H9 (cell line): ENCODE results near the gene SLC44A2. TPM values are rescaled to one million over a fixed set of nuclear protein-coding genes. Genes with fewer than 3 reads are reported as not detected.

ENCODE experiments used
- DNase-seq: peaks from one replicate; pipeline ENCODE4 v3.0.0-alpha.2; 2017
- H2AFZ ChIP-seq: one replicate; pipeline ENCODE4 v1.6.1; 2013; ENCODE audit warnings: mild to moderate bottlenecking, low read length, control low read depth, moderate library complexity
- H2AK5ac ChIP-seq: 2 replicates; pipeline ENCODE4 v1.6.1; 2013; ENCODE audit warnings: low read length, control low read depth, mixed read lengths; ENCODE audit not compliant: insufficient read length
- H2BK120ac ChIP-seq: one replicate; pipeline ENCODE4 v1.6.1; 2013; ENCODE audit warnings: low read depth, mild to moderate bottlenecking, low read length, control low read depth, inconsistent platforms; ENCODE audit not compliant: poor library complexity, severe bottlenecking
- H2BK12ac ChIP-seq: 2 replicates; pipeline ENCODE4 v1.6.1; 2013; ENCODE audit warnings: low read length, control low read depth, mixed read lengths, low read depth; ENCODE audit not compliant: insufficient read length
- H2BK15ac ChIP-seq: 2 replicates; pipeline ENCODE4 v1.6.1; 2013; ENCODE audit warnings: low read depth, low read length, control low read depth
- H2BK20ac ChIP-seq: one replicate; pipeline ENCODE4 v1.6.1; 2013; ENCODE audit warnings: low read depth, mild to moderate bottlenecking, low read length, control low read depth, inconsistent platforms; ENCODE audit not compliant: poor library complexity, severe bottlenecking
- H2BK5ac ChIP-seq: 2 replicates; pipeline ENCODE4 v1.6.1; 2013; ENCODE audit warnings: low read length, control low read depth, mixed read lengths; ENCODE audit not compliant: insufficient read length
- H3K14ac ChIP-seq: 2 replicates; pipeline ENCODE4 v1.6.1; 2013; ENCODE audit warnings: low read length, control low read depth; ENCODE audit not compliant: insufficient read depth
- H3K18ac ChIP-seq: 2 replicates; pipeline ENCODE4 v1.6.1; 2013; ENCODE audit warnings: low read depth, mild to moderate bottlenecking, mixed read lengths, low read length, control low read depth; ENCODE audit not compliant: insufficient read length
- H3K23ac ChIP-seq: 2 replicates; pipeline ENCODE4 v1.6.1; 2013; ENCODE audit warnings: low read length, control low read depth, mixed read lengths, low read depth; ENCODE audit not compliant: insufficient read length
- H3K23me2 ChIP-seq: 2 replicates; pipeline ENCODE4 v1.6.1; 2013; ENCODE audit warnings: low read depth, mild to moderate bottlenecking, mixed read lengths, low read length, control low read depth; ENCODE audit not compliant: insufficient read length, poor library complexity, severe bottlenecking
- H3K27ac ChIP-seq: 2 replicates; pipeline ENCODE4 v1.5.1; 2013; ENCODE audit warnings: low read length, control low read depth, mixed read lengths, low read depth; ENCODE audit not compliant: insufficient read length
- H3K27me3 ChIP-seq: 2 replicates; pipeline ENCODE4 v1.6.1; 2013; ENCODE audit warnings: low read length, control low read depth, inconsistent platforms; ENCODE audit not compliant: insufficient read depth
- H3K4ac ChIP-seq: 2 replicates; pipeline ENCODE4 v1.6.1; 2013; ENCODE audit warnings: low read depth, mild to moderate bottlenecking, control low read depth, inconsistent platforms, low read length, moderate library complexity
- H3K4me1 ChIP-seq: 2 replicates; pipeline ENCODE4 v1.6.1; 2013; ENCODE audit warnings: low read length, control low read depth, inconsistent platforms; ENCODE audit not compliant: insufficient read depth
- H3K4me2 ChIP-seq: 2 replicates; pipeline ENCODE4 v1.6.1; 2013; ENCODE audit warnings: low read length, control low read depth, mixed read lengths; ENCODE audit not compliant: insufficient read length, insufficient read depth
- H3K56ac ChIP-seq: 2 replicates; pipeline ENCODE4 v1.6.1; 2013; ENCODE audit warnings: low read depth, mild to moderate bottlenecking, mixed read lengths, low read length, control low read depth; ENCODE audit not compliant: insufficient read length
- H3K79me1 ChIP-seq: 2 replicates; pipeline ENCODE4 v1.6.1; 2013; ENCODE audit warnings: low read depth, mild to moderate bottlenecking, moderate library complexity, low read length, control low read depth, inconsistent platforms; ENCODE audit not compliant: insufficient read depth, poor library complexity, severe bottlenecking
- H3K79me2 ChIP-seq: 2 replicates; pipeline ENCODE4 v1.6.1; 2013; ENCODE audit warnings: low read length, control low read depth, inconsistent platforms; ENCODE audit not compliant: insufficient read depth
- H3K9ac ChIP-seq: 2 replicates; pipeline ENCODE4 v1.6.1; 2013; ENCODE audit warnings: low read length, control low read depth, mixed read lengths; ENCODE audit not compliant: insufficient read length; ENCODE audit errors: extremely low read depth
- H3K9me3 ChIP-seq: one replicate; pipeline ENCODE4 v1.6.1; 2013; ENCODE audit warnings: low read depth, low read length, inconsistent platforms; ENCODE audit not compliant: control insufficient read depth
- H3T11ph ChIP-seq: one replicate; pipeline ENCODE4 v1.6.1; 2013; ENCODE audit warnings: mild to moderate bottlenecking, low read length, control low read depth, inconsistent platforms
- H4K20me1 ChIP-seq: one replicate; pipeline ENCODE4 v1.6.1; 2013; ENCODE audit not compliant: control insufficient read depth, insufficient read length, insufficient read depth
- H4K5ac ChIP-seq: 2 replicates; pipeline ENCODE4 v1.6.1; 2013; ENCODE audit warnings: low read depth, mild to moderate bottlenecking, mixed read lengths, low read length, control low read depth; ENCODE audit not compliant: insufficient read length
- H4K8ac ChIP-seq: replicated peaks from 2 replicates; pipeline ENCODE4 v1.6.1; 2013; ENCODE audit warnings: low read length, control low read depth, mixed read lengths, low read depth; ENCODE audit not compliant: insufficient read length
- H4K91ac ChIP-seq: 2 replicates; pipeline ENCODE4 v1.6.1; 2013; ENCODE audit warnings: low read depth, mild to moderate bottlenecking, moderate library complexity, mixed read lengths, low read length, control low read depth; ENCODE audit not compliant: insufficient read length
- H3K27ac Mint-ChIP-seq, 3 experiments: 2 replicates in 2 of 3; 3 replicates in 1 of 3; pipeline ENCODE4 v1.8.0; 2020 to 2021; ENCODE audit warnings: mixed read lengths in 3 of 3, mild to moderate bottlenecking in 1 of 3, moderate library complexity in 1 of 3
- H3K27me3 Mint-ChIP-seq: 2 replicates; pipeline ENCODE4 v1.8.0; 2021; ENCODE audit warnings: low read depth, mild to moderate bottlenecking, moderate library complexity, mixed read lengths
- H3K36me3 Mint-ChIP-seq, 3 experiments: 2 replicates in 2 of 3; 3 replicates in 1 of 3; pipeline ENCODE4 v1.8.0; 2020 to 2021; ENCODE audit warnings: low read depth in 3 of 3, mixed read lengths in 3 of 3; ENCODE audit not compliant: insufficient read depth in 1 of 3
- H3K4me1 Mint-ChIP-seq, 2 experiments: 2 replicates each; pipeline ENCODE4 v1.8.0; 2020; ENCODE audit warnings: mixed read lengths in 2 of 2
- H3K4me3 Mint-ChIP-seq, 2 experiments: 2 replicates in 1 of 2; 3 replicates in 1 of 2; pipeline ENCODE4 v1.8.0; 2020 to 2021; ENCODE audit warnings: mild to moderate bottlenecking in 2 of 2, mixed read lengths in 2 of 2, moderate library complexity in 1 of 2
- H3K9me3 Mint-ChIP-seq, 2 experiments: 2 replicates in 1 of 2; 3 replicates in 1 of 2; pipeline ENCODE4 v1.8.0; 2020; ENCODE audit warnings: mild to moderate bottlenecking in 2 of 2, mixed read lengths in 2 of 2, moderate library complexity in 1 of 2
- WGBS: extraction: QIAGEN DNeasy Blood & Tissue Kit; methylation state at CpG from one replicate; pipeline ENCODE4 v1.1.7; 2013; ENCODE audit warnings: missing lambda C conversion rate, low lambda C conversion rate, mixed read lengths; ENCODE audit not compliant: insufficient read length; ENCODE audit errors: extremely low coverage; 5-methylcytosine and 5-hydroxymethylcytosine counted together
- total RNA-seq: library from RNA; stranded (reverse); gene quantifications from 2 replicates; pipeline ENCODE4 v1.2.1, GENCODE V29; 2021
- TF ChIP-seq, protein P1 (sequence below): fragments of 200-600 bp; sonication (generic); conservative IDR thresholded peaks from 3 replicates; pipeline ENCODE4 v1.8.0; 2021; ENCODE audit warnings: antibody characterized with exemption, mild to moderate bottlenecking

The SLC44A2 gene
- total RNA-seq, 1 experiment from 2014 or later, result 121 TPM

DNA sequence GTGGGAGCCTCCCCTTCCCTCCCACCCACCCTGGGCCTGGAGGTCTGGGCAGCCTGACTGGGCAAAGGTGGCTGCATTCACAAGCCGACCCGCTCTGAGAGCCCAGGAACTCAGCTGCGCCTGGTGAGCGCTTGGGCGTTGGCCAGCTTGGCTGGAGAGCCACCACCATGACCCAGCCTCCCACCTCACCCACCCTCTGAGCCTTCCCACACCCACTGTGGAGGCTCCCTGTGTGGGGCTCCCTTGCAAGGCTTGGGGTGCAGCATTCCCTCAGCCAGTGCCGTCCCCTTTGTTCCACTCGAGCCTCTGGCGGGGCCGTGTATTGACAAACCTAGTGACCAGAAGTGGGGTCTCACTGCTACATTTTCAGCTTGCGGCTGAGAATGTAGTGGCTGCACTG is 60.8 kb downstream of the SLC44A2 start:
- H3K4me3 Mint-ChIP-seq, result no peak overlapping the region
- TF ChIP-seq, protein P1, sequence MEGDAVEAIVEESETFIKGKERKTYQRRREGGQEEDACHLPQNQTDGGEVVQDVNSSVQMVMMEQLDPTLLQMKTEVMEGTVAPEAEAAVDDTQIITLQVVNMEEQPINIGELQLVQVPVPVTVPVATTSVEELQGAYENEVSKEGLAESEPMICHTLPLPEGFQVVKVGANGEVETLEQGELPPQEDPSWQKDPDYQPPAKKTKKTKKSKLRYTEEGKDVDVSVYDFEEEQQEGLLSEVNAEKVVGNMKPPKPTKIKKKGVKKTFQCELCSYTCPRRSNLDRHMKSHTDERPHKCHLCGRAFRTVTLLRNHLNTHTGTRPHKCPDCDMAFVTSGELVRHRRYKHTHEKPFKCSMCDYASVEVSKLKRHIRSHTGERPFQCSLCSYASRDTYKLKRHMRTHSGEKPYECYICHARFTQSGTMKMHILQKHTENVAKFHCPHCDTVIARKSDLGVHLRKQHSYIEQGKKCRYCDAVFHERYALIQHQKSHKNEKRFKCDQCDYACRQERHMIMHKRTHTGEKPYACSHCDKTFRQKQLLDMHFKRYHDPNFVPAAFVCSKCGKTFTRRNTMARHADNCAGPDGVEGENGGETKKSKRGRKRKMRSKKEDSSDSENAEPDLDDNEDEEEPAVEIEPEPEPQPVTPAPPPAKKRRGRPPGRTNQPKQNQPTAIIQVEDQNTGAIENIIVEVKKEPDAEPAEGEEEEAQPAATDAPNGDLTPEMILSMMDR, result no peak
- Histone ChIP-seq H3K56ac (no peak overlapping the region), H3K23ac (no peak overlapping the region), H3K79me2 (0 out of 2 replicates have a peak, but pooled peaks cover 3% of the 10 kb centered on the region), H3K9ac (no peak overlapping the region), H3K4ac (no peak overlapping the region), H3K18ac (no peak overlapping the region), H3K14ac (no peak overlapping the region; the same call in 1 of the 2 replicates), H2AFZ (no peak overlapping the region), H3K9me3 (no peaks in the 10 kb centered on the region), H2AK5ac (no peak overlapping the region), H2BK120ac (no peak overlapping the region), H3T11ph (no peak overlapping the region), H2BK12ac (no peak overlapping the region), H4K91ac (no peak overlapping the region), H3K4me1 (no peaks in the 10 kb centered on the region), H3K27me3 (no peaks in the 10 kb centered on the region), H3K4me2 (no peak overlapping the region), H3K79me1 (peaks cover 3% of the 10 kb centered on the region), H2BK15ac (no peak overlapping the region), H3K23me2 (no peaks in the 10 kb centered on the region), H4K8ac (no peak overlapping the region), H3K27ac (no peak overlapping the region), H2BK20ac (no peak overlapping the region), H4K5ac (no peak overlapping the region), H4K20me1 (peaks cover 3% of the 10 kb centered on the region), H2BK5ac (no peak overlapping the region)
- H3K36me3 Mint-ChIP-seq, result peaks cover 57 to 98% (median 97%) of the 10 kb centered on the region in 3 experiments
- no peak overlapping the region; a peak in 1 of 7 replicates for H3K27ac Mint-ChIP-seq
- no peaks in the 10 kb centered on the region for H3K9me3 Mint-ChIP-seq
- no peak for DNase-seq
- peaks cover 0 to 3% of the 10 kb centered on the region in 2 experiments; a peak in 2 of 4 replicates for H3K4me1 Mint-ChIP-seq
- H3K27me3 Mint-ChIP-seq, result peaks cover 3% of the 10 kb centered on the region
- WGBS, result no CpG with 5 or more reads among the region's 10 CpGs
